ENCODE measurements around the gene GLB1L2.
"Not testable (repeated sequence)": the region's sequence is repeated elsewhere in the genome, so short reads cannot be mapped to it uniquely, and the experiment has no call there.

The GLB1L2 gene, protein sequence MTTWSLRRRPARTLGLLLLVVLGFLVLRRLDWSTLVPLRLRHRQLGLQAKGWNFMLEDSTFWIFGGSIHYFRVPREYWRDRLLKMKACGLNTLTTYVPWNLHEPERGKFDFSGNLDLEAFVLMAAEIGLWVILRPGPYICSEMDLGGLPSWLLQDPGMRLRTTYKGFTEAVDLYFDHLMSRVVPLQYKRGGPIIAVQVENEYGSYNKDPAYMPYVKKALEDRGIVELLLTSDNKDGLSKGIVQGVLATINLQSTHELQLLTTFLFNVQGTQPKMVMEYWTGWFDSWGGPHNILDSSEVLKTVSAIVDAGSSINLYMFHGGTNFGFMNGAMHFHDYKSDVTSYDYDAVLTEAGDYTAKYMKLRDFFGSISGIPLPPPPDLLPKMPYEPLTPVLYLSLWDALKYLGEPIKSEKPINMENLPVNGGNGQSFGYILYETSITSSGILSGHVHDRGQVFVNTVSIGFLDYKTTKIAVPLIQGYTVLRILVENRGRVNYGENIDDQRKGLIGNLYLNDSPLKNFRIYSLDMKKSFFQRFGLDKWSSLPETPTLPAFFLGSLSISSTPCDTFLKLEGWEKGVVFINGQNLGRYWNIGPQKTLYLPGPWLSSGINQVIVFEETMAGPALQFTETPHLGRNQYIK

DNA sequence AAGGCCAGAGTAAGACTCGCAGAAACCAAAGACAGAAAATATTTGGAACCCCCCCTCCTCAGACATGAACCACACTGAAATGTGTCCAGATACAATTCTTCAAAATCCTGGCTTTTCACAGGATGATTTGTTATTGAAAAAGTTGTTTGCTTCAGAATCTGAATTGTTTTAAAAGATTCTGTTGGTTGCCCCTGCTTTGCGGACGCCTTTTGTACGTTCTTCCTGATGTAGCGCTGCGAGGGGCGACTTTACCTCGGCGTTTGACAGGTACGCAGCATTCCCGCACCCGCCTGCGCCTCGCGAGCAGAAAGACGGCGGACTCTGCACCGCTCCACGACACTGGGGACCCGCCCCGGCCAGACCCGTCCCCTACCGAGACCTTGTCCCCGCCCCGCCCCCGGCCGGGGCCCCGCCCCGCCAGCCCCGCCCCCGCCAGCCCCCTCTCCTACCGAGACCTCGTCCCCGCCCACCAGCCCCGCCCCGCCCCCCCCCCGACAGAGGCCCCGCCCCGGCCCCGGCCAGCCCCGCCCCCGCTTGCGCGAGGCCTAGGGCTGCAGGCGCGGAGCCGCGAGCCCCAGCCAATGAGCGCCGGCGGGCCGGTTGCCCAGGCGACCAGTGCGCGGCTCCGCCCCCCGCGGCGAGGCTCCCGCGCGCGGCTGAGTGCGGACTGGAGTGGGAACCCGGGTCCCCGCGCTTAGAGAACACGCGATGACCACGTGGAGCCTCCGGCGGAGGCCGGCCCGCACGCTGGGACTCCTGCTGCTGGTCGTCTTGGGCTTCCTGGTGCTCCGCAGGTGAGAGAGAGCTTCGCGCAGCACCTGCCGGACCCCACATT is at the start of gene GLB1L2:
TSS of gene GLB1L2 (plus strand) at position 635 of the 835 bp plus-strand sequence. CDS start at position 709, 74 bp downstream.
- no peak for FAIRE-seq

DNA sequence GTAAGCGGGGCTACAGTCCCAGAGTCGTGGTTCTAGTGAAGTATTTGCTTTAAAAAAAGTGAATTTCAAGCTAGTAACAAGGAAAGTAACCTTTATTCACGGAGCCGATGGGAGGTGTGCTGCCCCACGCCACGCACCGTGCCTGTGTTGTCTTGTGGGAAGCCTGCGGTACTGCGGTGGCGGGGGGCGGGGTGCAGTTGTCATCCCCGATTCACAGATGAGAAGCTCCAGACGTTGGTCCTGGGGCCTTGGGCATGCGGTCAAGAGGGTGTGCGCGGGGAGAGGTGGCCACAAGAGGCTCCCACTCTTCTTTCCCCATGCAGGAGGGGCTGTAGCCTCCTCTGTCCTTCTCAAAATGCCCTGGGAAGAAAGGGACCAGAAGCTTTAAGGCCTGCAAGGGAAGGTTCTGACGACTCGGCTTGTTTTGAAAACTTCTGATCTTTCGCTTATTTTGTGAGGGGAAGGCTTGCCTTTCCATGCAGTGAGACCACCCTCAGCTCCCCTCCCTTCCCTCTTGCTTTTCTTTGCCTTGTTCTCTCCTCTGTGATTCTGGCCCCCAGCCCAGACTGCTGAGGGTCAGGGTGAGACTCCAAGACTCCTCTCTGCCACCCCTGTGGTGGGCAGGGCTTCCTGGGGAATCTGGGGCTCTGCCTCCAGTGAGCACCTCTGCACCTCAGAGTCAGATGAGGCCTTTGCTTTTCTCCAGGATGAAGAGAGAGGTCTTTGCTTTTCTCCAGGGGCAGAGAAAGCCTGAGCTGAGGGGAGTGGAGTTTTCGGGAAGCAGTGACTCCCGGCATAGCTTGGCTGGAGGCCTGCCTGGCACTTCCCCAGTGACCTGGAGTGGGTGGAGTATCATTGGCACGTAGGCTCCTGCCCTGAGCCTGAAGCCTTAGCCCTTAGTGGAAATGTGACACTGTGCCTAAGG is 49.4 kb upstream of the GLB1L2 start:
- no peak for FAIRE-seq

DNA sequence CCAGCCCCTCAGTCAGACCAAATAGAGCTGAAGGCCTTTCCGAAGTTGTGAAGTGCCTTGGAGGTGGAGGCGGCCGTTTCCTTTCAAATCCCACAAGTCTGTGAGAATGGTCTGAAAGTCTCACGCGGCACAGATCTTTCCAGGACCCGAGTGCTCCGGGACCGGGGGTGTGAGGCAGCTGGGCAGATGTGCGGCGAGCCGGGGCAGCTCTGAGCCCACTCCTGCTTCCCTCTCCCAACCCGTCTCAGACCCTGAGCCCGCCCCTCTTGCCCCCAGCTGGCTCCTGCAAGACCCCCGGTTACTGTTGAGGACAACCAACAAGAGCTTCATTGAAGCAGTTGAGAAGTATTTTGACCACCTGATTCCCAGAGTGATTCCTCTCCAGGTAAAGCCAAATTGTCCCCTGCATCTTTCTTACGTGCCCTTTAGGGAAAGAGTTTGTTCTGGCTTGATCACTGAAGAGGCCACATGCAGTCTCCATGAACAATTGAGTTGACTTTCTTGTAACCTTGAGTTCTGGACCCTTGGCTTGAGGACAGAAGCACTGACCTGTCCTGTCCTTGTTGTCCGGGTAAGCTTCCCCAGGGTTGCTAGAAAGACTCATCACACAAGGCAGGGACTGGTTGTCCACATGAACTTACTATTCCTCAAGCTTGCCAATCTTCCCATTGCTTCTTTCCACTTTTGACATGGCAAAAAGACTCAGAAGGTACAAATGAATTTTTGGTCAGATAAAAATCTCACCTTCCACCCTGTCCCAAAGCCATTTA is 48.1 kb upstream of the GLB1L2 start:
- FAIRE-seq = no peak

DNA sequence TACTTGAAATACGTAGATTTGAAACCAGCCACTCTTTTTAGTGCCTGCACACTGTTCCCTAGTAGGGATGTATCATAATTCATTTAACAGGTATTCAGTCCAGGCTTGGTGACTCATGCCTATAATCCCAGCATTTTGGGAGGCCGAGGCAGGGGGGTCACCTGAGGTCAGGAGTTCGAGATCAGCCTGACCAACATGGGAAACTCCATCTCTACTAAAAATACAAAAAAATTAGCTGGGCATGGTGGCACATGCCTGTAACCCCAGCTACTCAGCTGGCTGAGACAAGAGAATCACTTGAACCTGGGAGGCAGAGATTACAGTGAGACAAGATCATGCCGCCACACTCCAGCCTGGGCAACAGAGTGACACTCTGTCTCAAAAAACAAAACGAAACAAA is 47.4 kb upstream of the GLB1L2 start:
- FAIRE-seq = not testable (repeated sequence)

DNA sequence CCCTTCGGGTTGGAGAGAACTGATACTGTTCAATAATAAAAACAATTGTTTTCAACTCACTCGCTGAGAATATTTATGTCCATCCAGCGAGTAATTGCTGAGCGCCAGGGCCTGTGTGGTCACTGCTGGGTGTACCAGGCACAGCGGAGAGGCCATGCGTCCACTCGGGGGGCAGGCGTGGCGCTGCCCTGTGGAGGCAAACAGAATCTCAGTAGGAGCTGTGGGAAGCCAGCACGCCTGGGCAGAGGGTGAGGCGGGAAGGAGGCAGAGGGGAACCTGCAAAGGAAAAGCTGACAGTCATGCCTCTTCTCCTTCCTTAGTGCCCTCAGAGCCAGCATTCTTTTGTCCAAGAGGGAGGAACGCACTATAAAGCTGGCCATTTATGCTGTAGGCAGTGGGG is 44.2 kb upstream of the GLB1L2 start:
- FAIRE-seq = no peak

DNA sequence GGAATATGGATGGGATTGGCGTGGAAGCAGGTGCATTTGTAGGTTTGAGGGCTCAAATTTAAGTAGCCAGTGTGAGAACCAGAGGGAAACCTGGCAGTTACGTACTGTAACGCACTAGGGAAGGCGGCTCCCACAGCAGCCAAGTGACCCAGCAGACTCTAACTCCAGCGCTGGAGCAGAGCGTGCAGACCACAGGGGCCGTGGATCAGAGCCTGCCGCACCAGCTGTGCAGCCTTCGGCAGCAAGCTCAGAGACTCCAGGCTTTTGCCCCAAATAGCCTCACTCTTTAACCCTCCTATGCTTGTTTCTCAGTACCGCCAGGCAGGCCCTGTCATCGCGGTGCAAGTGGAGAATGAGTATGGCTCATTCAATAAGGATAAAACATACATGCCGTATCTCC is 43.3 kb upstream of the GLB1L2 start:
- FAIRE-seq = no peak

DNA sequence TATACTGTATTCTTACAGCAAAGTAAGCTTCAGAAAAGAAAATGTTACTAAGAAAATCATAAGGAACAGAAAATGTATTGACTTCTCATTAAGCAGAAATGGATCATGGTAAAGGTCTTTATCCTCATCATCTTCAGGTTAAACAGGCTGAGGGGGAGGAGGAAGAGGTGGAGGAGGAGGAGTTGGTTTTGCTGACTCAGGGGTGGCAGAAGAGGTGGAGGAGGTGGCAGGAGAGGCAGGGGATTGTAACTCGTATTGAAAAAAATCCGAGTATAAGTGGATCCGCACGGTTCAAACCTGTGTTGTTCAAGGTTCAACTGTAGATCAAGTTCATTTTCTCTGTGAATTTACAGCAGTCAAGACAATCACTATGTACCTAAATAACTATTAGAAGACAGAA is 42.6 kb upstream of the GLB1L2 start:
- no peak for FAIRE-seq

DNA sequence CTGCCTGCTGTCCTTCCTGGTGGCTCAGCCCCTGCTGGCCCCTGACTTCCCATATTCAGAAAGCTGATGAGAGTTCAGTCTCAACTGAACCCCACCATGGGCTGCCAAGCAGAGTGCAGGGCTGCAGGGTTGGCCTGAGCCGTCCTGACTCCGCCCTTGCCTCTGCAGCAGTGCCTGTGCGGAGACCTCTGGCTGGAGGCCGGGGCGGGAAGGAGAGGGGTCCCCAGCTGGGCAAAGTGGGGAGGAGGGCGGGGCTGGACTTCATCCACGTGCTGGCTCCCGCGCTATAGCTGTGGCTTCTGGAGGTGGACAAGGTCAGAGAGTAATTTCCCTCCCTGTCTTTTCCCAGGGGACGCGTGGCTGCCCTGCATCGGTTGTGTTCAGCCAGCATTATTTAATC is 42.0 kb upstream of the GLB1L2 start:
- FAIRE-seq = no peak

DNA sequence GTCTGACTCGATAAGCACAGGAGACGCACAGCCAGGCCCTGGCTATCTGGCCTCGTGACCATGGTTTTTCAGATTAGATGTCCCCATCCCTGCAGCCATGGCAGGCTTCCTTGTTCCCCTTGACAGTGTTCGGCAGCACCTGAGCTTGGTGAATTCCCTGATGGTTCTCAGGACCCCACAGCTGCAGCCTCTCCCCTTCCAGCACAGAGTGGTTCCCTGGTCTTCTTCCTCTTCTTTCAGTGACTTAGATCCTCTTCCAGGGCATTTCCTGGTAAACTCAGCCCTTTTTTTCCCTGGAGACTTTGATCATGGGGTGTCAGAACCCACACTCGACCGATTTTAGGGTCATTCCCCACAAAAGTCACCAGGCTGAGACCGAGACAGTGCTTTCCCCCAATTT is 41.1 kb upstream of the GLB1L2 start:
- no peak for FAIRE-seq

DNA sequence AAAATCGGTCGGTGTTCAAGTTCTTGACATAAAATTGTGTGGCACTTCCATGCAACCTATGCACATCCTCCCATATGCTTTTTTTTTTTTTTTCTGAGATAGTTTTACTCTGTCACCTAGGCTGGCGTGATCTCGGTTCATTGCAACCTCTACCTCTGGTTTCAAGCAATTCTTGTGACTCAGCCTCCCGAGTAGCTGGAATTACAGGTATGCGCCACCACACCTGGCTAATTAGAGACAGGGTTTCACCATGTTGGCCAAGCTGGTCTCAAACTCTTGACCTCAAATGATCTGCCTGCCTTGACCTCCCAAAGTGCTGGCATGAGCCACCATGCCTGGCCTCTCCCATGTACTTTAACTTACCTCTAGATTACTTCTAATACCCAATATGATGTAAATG is 40.6 kb upstream of the GLB1L2 start:
- no peak for FAIRE-seq

DNA sequence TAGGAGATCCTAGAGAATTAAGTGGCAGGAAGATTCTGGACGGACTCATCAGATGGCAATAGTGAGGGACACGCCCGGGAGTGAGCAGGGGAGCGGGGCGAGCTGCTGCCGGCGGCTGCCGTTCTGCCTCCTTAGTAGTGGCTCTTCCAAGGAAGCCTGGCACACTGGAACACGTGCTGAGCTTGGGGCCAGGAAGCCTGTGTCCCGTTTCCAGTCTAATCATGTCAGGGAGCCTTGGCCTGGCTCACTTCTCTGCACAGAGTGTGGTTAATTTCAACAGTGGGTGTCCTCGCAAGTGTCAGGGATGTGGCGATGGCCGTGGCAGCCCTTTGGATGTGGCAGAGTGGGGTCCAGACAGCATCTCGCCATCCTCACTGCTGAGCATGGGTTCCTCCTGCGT is 39.1 kb upstream of the GLB1L2 start:
- FAIRE-seq = no peak

DNA sequence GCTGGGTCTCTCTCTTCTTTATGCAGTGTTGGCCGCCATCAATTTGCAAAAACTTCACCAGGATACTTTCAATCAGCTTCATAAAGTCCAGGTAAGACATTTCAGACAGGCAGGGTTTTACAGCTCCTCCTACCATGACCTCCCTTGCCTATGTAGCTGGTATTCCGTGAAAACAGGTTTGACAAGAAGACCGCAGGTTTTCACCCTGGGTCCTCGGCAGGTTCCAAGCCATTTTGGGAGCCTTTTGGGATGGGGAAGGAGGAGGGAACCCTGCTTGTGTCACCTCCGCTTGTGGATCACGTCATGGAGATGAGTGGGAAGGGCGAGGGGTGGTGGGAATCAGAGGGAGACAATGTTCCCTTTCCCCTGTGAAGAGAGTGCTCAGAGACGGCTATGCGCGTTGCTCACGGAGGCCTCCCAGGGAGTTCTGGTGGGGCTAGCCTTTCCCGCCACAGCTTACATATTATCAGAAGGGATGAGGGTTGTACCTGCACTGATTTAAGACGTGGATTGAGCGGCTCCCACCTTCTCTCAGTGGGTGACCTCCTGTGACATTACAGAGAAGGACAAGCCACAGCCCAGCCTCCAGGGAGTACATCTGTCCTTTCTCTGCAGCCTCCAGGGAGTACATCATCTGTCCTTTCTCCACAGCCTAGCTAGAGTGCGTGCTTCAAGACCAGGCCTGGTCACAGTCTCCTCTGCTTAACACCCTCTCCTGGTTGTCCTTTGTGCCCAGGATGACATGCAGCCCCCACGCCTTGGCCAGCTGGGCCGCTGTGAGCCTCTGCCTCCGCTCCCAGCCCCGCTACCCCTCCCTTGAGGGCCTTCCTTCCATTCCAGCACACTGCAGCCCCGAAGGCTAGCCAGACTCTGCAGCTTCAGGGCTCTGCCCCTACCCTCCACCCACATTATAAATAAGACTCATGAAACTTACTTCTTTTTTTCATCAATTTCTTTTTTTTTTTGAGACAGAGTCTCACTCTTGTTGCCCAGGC is 38.4 kb upstream of the GLB1L2 start:
- no peak for FAIRE-seq

DNA sequence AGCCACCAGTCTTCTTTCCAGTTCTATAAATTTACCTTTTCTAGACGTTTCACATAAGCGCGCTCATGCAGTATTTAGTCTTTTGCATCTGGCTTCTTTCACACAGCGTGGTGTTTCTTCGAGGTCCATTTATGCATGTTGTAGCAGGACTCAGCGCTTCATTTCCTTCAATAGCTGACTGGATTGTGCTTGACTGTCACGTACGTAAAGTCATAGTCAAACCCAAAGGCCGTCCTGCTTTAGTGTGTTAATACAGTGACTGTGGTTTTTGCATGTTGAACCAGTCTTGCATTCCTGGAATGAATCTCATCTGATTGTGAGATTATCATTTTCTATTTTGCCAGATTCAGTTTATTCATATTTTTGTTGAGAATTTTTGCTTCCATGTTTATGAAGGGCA is 37.1 kb upstream of the GLB1L2 start:
- no peak for FAIRE-seq

DNA sequence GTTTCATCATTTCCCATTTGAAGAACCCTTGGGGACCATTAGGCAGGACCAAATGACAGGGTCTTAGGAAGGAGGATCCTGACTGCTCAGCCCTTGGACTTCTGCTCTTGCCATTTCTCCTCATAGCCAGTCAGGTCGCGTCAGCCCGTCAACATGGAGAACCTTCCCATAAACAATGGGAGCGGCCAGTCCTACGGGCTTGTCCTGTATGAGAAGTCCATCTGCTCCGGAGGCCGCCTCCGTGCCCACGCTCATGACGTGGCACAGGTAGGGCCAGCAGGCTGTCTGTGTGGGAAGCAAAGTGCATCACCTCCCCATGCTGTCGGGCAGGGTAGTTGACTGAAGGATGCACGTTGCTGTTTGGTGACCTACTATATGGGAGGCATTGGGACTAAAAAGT is 19.6 kb upstream of the GLB1L2 start:
- no peak for FAIRE-seq

DNA sequence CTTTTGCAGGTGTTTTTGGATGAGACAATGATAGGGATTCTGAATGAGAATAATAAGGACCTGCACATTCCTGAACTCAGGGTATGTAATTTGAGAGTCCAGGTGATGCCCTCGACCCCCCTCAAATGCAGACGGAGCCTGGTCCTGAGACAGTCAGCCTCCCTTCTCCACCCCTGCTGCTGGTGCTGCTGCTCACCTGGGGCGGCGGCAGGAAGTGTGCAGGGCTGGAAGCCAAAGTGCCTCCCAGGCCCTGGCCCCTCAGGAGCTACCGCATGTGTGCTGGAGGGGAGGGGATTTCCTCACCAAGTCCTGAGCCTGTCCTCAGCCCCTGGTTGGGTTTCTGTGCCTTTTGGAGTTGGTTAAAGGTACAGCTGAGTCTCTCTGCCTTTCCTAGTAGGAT is 19.0 kb upstream of the GLB1L2 start:
- FAIRE-seq = no peak

DNA sequence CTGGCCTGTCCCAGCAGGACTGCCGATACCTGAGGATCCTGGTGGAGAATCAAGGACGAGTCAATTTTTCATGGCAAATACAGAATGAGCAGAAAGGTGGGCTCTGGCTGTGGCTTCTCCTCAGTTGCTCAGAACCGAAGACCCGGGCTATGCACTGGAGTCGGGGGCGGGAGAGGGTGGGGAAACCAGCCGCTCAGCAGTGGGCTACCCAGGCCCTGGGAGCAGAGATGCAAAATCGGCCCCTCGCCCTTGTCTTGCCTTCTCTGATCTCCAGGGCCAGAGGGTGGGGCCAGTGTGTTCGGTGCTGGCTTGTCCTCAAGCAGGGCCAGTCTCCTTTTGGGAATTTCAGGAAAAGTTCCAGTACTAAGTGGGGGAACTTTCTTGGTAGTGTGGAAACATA is 18.4 kb upstream of the GLB1L2 start:
- no peak for FAIRE-seq

DNA sequence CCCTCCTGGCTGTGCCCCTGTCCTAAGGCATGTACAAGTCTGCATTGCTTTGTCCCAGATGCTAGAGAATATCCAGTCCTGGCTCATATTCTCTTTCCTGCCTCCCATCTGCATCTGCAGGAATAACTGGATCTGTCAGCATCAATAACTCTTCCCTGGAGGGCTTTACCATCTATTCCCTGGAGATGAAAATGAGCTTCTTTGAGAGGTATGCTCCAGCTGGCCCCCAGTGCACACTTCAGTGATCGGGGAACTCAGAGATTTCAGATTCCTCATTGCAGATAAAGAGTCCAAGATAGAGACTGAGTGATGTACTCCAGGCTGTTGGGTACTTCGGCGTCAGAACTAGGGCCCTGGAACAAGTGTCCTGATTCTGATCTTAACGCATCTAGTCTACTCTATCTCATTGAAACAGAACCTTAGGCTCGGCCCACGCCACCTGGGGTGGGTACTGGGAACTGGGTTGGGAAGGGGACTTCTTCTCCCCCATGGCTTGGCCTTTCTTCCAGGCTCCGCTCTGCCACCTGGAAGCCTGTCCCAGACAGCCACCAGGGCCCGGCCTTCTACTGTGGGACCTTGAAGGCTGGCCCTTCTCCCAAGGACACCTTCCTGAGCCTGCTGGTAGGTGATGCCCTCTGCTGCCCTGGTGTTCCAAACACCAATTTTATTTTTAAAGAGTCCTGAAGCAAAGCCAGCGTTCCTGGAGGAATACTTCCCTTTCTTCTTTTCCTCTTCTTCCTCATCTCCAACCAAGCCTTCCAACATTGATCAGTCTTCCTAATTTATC is 17.8 kb upstream of the GLB1L2 start:
- no peak for FAIRE-seq

DNA sequence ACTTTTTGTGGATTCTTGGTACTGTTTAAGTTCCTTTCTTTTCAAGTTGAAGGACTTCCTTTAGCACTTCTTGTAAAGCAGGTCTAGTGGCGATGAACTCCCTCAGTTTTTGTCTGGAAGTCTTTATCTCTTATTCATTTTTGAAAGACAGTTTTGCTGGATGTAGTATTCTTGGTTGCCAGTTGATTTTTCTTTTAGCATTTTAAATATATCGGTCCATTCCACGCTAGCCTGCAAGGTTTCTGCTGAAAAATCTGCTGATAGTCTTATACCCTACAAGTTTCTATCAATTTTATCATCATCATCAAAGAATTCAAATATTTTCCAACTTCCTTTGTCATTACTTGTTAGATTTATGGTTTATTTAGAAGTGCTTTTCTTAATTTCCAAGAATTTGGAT is 14.7 kb upstream of the GLB1L2 start:
- no peak for FAIRE-seq

DNA sequence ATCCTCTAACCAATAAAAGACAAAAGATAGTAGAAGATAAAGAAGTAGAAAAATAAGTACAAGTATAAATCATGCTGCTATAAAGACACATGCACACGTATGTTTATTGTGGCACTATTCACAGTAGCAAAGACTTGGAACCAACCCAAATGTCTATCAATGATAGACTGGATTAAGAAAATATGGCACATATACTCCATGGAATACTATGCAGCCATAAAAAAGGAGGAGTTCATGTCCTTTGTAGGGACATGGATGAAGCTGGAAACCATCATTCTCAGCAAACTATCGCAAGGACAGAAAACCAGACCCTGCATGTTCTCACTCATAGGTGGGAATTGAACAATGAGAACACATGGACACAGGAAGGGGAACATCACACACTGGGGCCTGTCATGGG is 10.4 kb upstream of the GLB1L2 start:
- FAIRE-seq = not testable (repeated sequence)

DNA sequence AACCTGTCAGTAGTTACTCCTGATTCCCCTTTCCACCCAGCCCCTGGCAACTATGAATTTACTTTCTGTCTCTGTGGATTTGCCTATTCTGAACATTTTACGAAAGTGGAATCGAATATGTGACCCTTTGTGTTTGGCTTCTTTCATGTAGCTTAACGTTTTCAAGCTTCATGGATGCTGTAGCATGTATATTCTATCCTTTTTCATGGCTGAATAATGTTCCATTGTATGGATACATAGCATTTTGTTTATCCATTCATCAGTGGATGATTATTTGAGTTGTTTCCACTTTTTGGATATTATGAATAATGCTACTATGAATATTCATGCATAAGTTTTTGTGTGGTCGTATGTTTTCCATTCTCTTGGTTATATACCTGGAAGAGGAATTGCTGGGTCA is 9.2 kb upstream of the GLB1L2 start:
- no peak for FAIRE-seq
